A673 (cell line): ENCODE data around the gene APOC4.

ENCODE experiments used
- CTCF ChIP-seq: fragments of 300-800, 200-600 bp; sonication (generic); conservative IDR thresholded peaks from 2 replicates; pipeline ENCODE4 v1.5.1; 2017; ENCODE audit warnings: low read depth, mild to moderate bottlenecking, antibody characterized with exemption, low read length, moderate library complexity, mixed read lengths
- EZH2 ChIP-seq: fragments of 200-600 bp; sonication (generic); IDR thresholded peaks from 2 replicates; pipeline ENCODE4 v1.6.1; 2017; ENCODE audit warnings: borderline replicate concordance, low read depth, mild to moderate bottlenecking, mixed read lengths, antibody characterized with exemption, low read length; ENCODE audit not compliant: poor library complexity, severe bottlenecking

GRCh38 chr19:44988273-44988672, 46.2 kb downstream of the APOC4 start:
- TF ChIP-seq CTCF (no peak), EZH2 (no peak)
